HepG2 (cell line): ENCODE data around the gene DBNDD1. TPM values are rescaled to one million over a fixed set of nuclear protein-coding genes. Genes with fewer than 3 reads are reported as not detected.

ENCODE experiments used
- CEBPG ChIP-seq: IDR thresholded peaks from 2 replicates; pipeline ENCODE4 v1.6.1; 2016
- DRAP1 ChIP-seq: IDR thresholded peaks from 2 replicates; pipeline ENCODE4 v1.6.1; 2016; ENCODE audit warnings: missing genetic modification reagents, missing compliant biosample characterization
- GABPB1 ChIP-seq: IDR thresholded peaks from 2 replicates; pipeline ENCODE4 v1.6.1; 2016; ENCODE audit warnings: mild to moderate bottlenecking, missing genetic modification reagents, moderate library complexity, missing compliant biosample characterization
- HDAC6 ChIP-seq: fragments of 200-600 bp; sonication (generic); IDR thresholded peaks from 2 replicates; pipeline ENCODE4 v1.7.0; 2017; ENCODE audit warnings: mild to moderate bottlenecking, antibody characterized with exemption, low read length, low read depth
- LCORL ChIP-seq, 2 experiments: fragments of 450-650 bp in 1 of 2; sonication (generic) in 1 of 2; formaldehyde crosslinking in 1 of 2; IDR thresholded peaks; 2 replicates each; pipeline versions ENCODE4 v1.5.0 to v1.6.1; 2017 to 2020; ENCODE audit warnings: antibody characterized with exemption in 1 of 2, missing genetic modification reagents in 1 of 2
- MYNN ChIP-seq: sonication (generic); formaldehyde crosslinking; IDR thresholded peaks from 2 replicates; pipeline ENCODE4 v1.4.0; 2020; ENCODE audit warnings: mild to moderate bottlenecking, low read depth, missing genetic modification reagents
- NR2F2 ChIP-seq: IDR thresholded peaks from 2 replicates; pipeline ENCODE4 v1.6.1; 2012; ENCODE audit warnings: low read depth, inconsistent platforms, borderline replicate concordance
- PCBP1 ChIP-seq: fragments of 200-400 bp; formaldehyde crosslinking; IDR thresholded peaks from 2 replicates; pipeline ENCODE4 v1.6.1; 2017; ENCODE audit warnings: mild to moderate bottlenecking, low read depth, low read length, borderline replicate concordance
- SMC3 ChIP-seq: IDR thresholded peaks from 2 replicates; pipeline ENCODE4 v1.6.1; 2011; ENCODE audit warnings: low read length, improper control_type of control experiment
- TCF7 ChIP-seq: sonication (generic); IDR thresholded peaks from 2 replicates; pipeline ENCODE4 v1.6.1; 2016; ENCODE audit warnings: antibody characterized with exemption, low read depth
- TEAD3 ChIP-seq: optimal IDR thresholded peaks from 2 replicates; pipeline ENCODE3; 2016; ENCODE audit warnings: borderline replicate concordance
- ZNF232 ChIP-seq: sonication (generic); formaldehyde crosslinking; IDR thresholded peaks from 2 replicates; pipeline ENCODE4 v1.4.0; 2020; ENCODE audit warnings: missing genetic modification reagents, borderline replicate concordance
- ZNF24 ChIP-seq: fragments of 450-650 bp; IDR thresholded peaks from 2 replicates; pipeline ENCODE4 v1.6.1; 2017; ENCODE audit warnings: antibody characterized with exemption, mild to moderate bottlenecking
- ZNF3 ChIP-seq: IDR thresholded peaks from 2 replicates; pipeline ENCODE4 v1.7.0; 2017; ENCODE audit warnings: inconsistent platforms
- ZNF543 ChIP-seq: sonication (generic); formaldehyde crosslinking; IDR thresholded peaks from 2 replicates; pipeline ENCODE4 v1.4.0; 2020; ENCODE audit warnings: mild to moderate bottlenecking, missing genetic modification reagents
- ZNF564 ChIP-seq: sonication (generic); formaldehyde crosslinking; IDR thresholded peaks from 2 replicates; pipeline ENCODE4 v1.8.1; 2023; ENCODE audit warnings: mild to moderate bottlenecking, missing genetic modification reagents
- ZNF597 ChIP-seq: sonication (generic); formaldehyde crosslinking; IDR thresholded peaks from 2 replicates; pipeline ENCODE4 v1.5.0; 2020; ENCODE audit warnings: missing genetic modification reagents
- ZNF598 ChIP-seq: sonication (generic); formaldehyde crosslinking; IDR thresholded peaks from 2 replicates; pipeline ENCODE4 v1.5.1; 2020; ENCODE audit warnings: mild to moderate bottlenecking, missing genetic modification reagents, borderline replicate concordance
- ZNF749 ChIP-seq: sonication (generic); formaldehyde crosslinking; IDR thresholded peaks from 2 replicates; pipeline ENCODE4 v1.8.0; 2022; ENCODE audit warnings: mild to moderate bottlenecking, missing genetic modification reagents, moderate library complexity, borderline replicate concordance
- ZNF792 ChIP-seq: IDR thresholded peaks from 2 replicates; pipeline ENCODE4 v1.6.1; 2016
- ZSCAN31 ChIP-seq: sonication (generic); formaldehyde crosslinking; IDR thresholded peaks from 2 replicates; pipeline ENCODE4 v1.5.0; 2020; ENCODE audit warnings: low read depth, mild to moderate bottlenecking, missing genetic modification reagents
- polyA plus RNA-seq, 8 experiments: library from polyadenylated mRNA; depleted of rRNA in 3 of 8; stranded (reverse) in 7 of 8; unstranded in 1 of 8; fragments of >200 nt; fragmentation: Illumina TruSeq in 4 of 8; extraction: Trizol in 4 of 8; gene quantifications; 2 replicates each; pipeline versions ENCODE4 v1.2.1 to v1.2.3, GENCODE V29; 2011 to 2016; ENCODE audit warnings: low read depth in 4 of 8, missing spikeins in 1 of 8, mixed read lengths in 1 of 8; ENCODE audit not compliant: insufficient read depth in 1 of 8
- total RNA-seq, 5 experiments: library from RNA; depleted of rRNA; stranded (reverse); fragments of >200 nt; fragmentation: Illumina TruSeq; extraction: Trizol; gene quantifications; 2 replicates each; pipeline ENCODE4 v1.2.3, GENCODE V29; 2016; ENCODE audit warnings: low read depth in 1 of 5
- TF ChIP-seq, protein P1 (sequence below): sonication (generic); formaldehyde crosslinking; IDR thresholded peaks from 2 replicates; pipeline ENCODE4 v1.5.1; 2020; ENCODE audit warnings: mild to moderate bottlenecking, missing genetic modification reagents, moderate library complexity
- TF ChIP-seq, protein P2 (sequence below): sonication (generic); formaldehyde crosslinking; IDR thresholded peaks from 2 replicates; pipeline ENCODE4 v1.4.0; 2020; ENCODE audit warnings: mild to moderate bottlenecking, missing genetic modification reagents

DBNDD1 gene
- total and polyA plus RNA-seq, 2 of the 13 experiments (the other 11 are each of a cell fraction or from before 2014, with no cell fraction given), result 17.0 to 40.4 TPM

DNA sequence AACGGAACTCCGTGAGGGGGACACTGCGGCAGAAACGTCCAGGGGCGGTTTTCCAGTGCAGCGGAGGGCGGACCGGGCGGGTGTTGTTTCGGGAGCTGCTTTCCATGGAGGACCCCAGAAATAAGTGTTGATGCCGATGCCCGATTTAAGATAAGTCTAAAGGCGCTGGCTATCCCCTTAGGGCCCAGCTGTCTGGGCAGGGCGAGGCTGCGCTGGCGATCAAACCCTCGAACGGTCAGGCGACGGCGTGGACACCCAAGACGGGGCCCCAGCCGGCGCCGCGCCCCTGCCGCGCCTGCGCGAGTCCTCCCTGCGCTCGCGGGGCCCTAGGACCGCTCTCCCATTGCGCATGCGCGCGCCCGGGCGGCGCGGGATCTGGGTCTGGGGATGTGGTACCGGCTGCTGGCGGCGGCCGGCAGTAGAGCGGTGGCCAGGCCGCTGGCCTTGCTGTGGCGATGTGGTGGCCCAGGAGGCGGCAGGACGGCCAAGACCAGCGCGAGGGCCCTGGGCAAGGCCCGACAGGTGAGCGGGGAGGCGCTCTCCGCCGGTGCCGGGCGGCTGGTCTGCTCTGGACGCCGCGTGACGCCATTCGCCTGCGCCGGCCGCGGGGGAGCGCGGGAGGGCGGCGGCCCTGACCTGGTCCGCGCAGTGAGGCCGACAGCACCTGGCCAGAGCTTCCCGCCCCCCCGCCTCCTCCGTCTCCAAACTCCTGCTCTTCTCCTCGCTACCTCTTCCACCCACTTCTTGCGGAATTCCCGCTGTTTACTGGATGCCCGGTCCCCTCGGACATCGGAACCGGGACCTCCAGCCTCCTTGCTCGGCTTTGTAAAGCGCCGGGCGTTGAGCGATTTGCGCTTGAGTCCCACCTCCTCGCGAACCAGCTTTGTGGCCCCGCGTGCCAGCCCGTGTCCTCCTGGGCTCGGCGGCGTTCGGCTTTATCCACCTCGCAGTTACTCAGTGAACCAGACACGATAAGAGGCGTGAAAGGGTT lies 46.7 kb downstream of the DBNDD1 start (continued):
- peak; percentile 59 for TF ChIP-seq ZNF543 (CRISPR knock-in tag)
- peak; percentile 62; the same call in 1 of the 2 replicates for TF ChIP-seq NR2F2
- TF ChIP-seq SMC3, result no peak
- TF ChIP-seq, protein P1, sequence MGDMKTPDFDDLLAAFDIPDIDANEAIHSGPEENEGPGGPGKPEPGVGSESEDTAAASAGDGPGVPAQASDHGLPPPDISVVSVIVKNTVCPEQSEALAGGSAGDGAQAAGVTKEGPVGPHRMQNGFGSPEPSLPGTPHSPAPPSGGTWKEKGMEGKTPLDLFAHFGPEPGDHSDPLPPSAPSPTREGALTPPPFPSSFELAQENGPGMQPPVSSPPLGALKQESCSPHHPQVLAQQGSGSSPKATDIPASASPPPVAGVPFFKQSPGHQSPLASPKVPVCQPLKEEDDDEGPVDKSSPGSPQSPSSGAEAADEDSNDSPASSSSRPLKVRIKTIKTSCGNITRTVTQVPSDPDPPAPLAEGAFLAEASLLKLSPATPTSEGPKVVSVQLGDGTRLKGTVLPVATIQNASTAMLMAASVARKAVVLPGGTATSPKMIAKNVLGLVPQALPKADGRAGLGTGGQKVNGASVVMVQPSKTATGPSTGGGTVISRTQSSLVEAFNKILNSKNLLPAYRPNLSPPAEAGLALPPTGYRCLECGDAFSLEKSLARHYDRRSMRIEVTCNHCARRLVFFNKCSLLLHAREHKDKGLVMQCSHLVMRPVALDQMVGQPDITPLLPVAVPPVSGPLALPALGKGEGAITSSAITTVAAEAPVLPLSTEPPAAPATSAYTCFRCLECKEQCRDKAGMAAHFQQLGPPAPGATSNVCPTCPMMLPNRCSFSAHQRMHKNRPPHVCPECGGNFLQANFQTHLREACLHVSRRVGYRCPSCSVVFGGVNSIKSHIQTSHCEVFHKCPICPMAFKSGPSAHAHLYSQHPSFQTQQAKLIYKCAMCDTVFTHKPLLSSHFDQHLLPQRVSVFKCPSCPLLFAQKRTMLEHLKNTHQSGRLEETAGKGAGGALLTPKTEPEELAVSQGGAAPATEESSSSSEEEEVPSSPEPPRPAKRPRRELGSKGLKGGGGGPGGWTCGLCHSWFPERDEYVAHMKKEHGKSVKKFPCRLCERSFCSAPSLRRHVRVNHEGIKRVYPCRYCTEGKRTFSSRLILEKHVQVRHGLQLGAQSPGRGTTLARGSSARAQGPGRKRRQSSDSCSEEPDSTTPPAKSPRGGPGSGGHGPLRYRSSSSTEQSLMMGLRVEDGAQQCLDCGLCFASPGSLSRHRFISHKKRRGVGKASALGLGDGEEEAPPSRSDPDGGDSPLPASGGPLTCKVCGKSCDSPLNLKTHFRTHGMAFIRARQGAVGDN, result peak; percentile 95
- peak; percentile 33; the same call in 1 of the 2 replicates for TF ChIP-seq ZNF232 (CRISPR knock-in tag)
- no peak; the same call in 1 of the 2 replicates for TF ChIP-seq ZSCAN31 (CRISPR knock-in tag)
- TF ChIP-seq ZNF564 (CRISPR knock-in tag), result peak; percentile 71
- no peak for TF ChIP-seq MYNN
- TF ChIP-seq ZNF598 (CRISPR knock-in tag), result no peak
- TF ChIP-seq DRAP1 (CRISPR knock-in tag), result peak; percentile 46; the same call in 1 of the 2 replicates
- TF ChIP-seq, protein P2, sequence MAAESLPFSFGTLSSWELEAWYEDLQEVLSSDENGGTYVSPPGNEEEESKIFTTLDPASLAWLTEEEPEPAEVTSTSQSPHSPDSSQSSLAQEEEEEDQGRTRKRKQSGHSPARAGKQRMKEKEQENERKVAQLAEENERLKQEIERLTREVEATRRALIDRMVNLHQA (CRISPR knock-in tag), result no peak
- no peak for TF ChIP-seq LCORL (IDR thresholded peaks at IDR 0.05)
- peak; percentile 60 for TF ChIP-seq LCORL (CRISPR knock-in tag; IDR thresholded peaks at IDR 0.05)
- peak; percentile 87 for TF ChIP-seq GABPB1 (CRISPR knock-in tag)
- TF ChIP-seq HDAC6, result no peak
- TF ChIP-seq ZNF749 (CRISPR knock-in tag), result peak; percentile 23; the same call in 1 of the 2 replicates
- TF ChIP-seq CEBPG, result no peak
- no peak for TF ChIP-seq TCF7
- TF ChIP-seq ZNF3 (CRISPR knock-in tag), result no peak
- 0 out of 2 replicates have a peak, but pooled peaks have one; percentile 34 for TF ChIP-seq ZNF24
- TF ChIP-seq PCBP1, result 0 out of 2 replicates have a peak, but pooled peaks have one; percentile 60
- no peak for TF ChIP-seq TEAD3 (CRISPR knock-in tag)
- TF ChIP-seq ZNF792, result peak; percentile 62; the same call in 1 of the 2 replicates
- TF ChIP-seq ZNF597 (CRISPR knock-in tag), result peak; percentile 85
